T-helper 17 cell (primary cell): ENCODE measurements around the gene RGP1. TPM values are rescaled to one million over a fixed set of nuclear protein-coding genes. Genes with fewer than 3 reads are reported as not detected.

Source experiments
- ATAC-seq: fragments of 150-1000 bp; cut with Tn5 transposase; 2 replicates; pipeline ENCODE4 v1.10.0; 2021; ENCODE audit warnings: mild to moderate bottlenecking, moderate library complexity
- DNase-seq, 3 donors: peaks; one replicate each; pipeline versions ENCODE4 v3.0.0 to v3.0.0-alpha.2; 2020 to 2021
- H3K9me3 ChIP-seq: one replicate; pipeline ENCODE4 v1.7.0; 2013; ENCODE audit warnings: low read length, mild to moderate bottlenecking; ENCODE audit not compliant: control insufficient read depth, poor library complexity, severe bottlenecking
- H3K27ac Mint-ChIP-seq: one replicate; pipeline ENCODE4 v1.8.0; 2022; ENCODE audit warnings: mild to moderate bottlenecking, moderate library complexity, mixed read lengths
- H3K27me3 Mint-ChIP-seq: one replicate; pipeline ENCODE4 v1.8.0; 2022; ENCODE audit warnings: mixed read lengths
- H3K36me3 Mint-ChIP-seq: one replicate; pipeline ENCODE4 v1.8.0; 2022; ENCODE audit warnings: low read depth, mixed read lengths
- H3K4me1 Mint-ChIP-seq: one replicate; pipeline ENCODE4 v1.8.0; 2022; ENCODE audit warnings: mild to moderate bottlenecking, mixed read lengths
- H3K4me3 Mint-ChIP-seq: one replicate; pipeline ENCODE4 v1.8.0; 2022; ENCODE audit warnings: mild to moderate bottlenecking, moderate library complexity, mixed read lengths
- total RNA-seq, 4 donors: library from RNA in 2 of 4; stranded (reverse) in 2 of 4; gene quantifications; one replicate each; pipeline ENCODE4 v1.2.3 and lab custom pipeline; 2022 to 2026

The RGP1 gene
- total RNA-seq, 2 donors from 2014 or later, result 25.5 to 26.5 TPM

GRCh38 chr9:35797311-35798109 lies 48.4 kb downstream of the RGP1 start:
- ATAC-seq (no peak), DNase-seq (no peak)
- H3K27ac Mint-ChIP-seq, result peak overlapping the region; percentile 56
- no peaks in the 10 kb centered on the region for H3K27me3 Mint-ChIP-seq
- no peaks in the 10 kb centered on the region for H3K9me3 ChIP-seq
- H3K36me3 Mint-ChIP-seq, result peaks cover 15% of the 10 kb centered on the region
- H3K4me1 Mint-ChIP-seq, result peaks cover 24% of the 10 kb centered on the region
- H3K4me3 Mint-ChIP-seq, result no peak overlapping the region

- no peaks in the 10 kb centered on the region for H3K9me3 ChIP-seq
- no peak for DNase-seq
- Mint-ChIP-seq H3K36me3 (peaks cover 12% of the 10 kb centered on the region), H3K4me3 (no peak overlapping the region), H3K27ac (no peak overlapping the region), H3K27me3 (no peaks in the 10 kb centered on the region), H3K4me1 (peaks cover 20% of the 10 kb centered on the region)
- ATAC-seq, result no peak
These were observed 49.7 kb downstream of the RGP1 start for GRCh38 chr9:35798658-35799374.

- H3K27me3 Mint-ChIP-seq, result no peaks in the 10 kb centered on the region
- peaks cover 12% of the 10 kb centered on the region for H3K4me1 Mint-ChIP-seq
- ATAC-seq, result no peak
- peaks cover 12% of the 10 kb centered on the region for H3K36me3 Mint-ChIP-seq
- H3K4me3 Mint-ChIP-seq, result no peak overlapping the region
- H3K9me3 ChIP-seq, result no peaks in the 10 kb centered on the region
- peak overlapping the region; percentile 79 for H3K27ac Mint-ChIP-seq
- DNase-seq, result no peak
These were observed 51.4 kb downstream of the RGP1 start for GRCh38 chr9:35800530-35800929.

GRCh38 chr9:35801328-35802128 lies 52.4 kb downstream of the RGP1 start:
- Mint-ChIP-seq H3K27ac (no peak overlapping the region), H3K36me3 (peaks cover 12% of the 10 kb centered on the region), H3K27me3 (no peaks in the 10 kb centered on the region), H3K4me3 (no peak overlapping the region), H3K4me1 (peaks cover 11% of the 10 kb centered on the region)
- no peak for ATAC-seq
- no peak for DNase-seq
- H3K9me3 ChIP-seq, result no peaks in the 10 kb centered on the region

- no peak overlapping the region for H3K27ac Mint-ChIP-seq
- no peak for ATAC-seq
- no peaks in the 10 kb centered on the region for H3K9me3 ChIP-seq
- H3K4me1 Mint-ChIP-seq, result peaks cover 4% of the 10 kb centered on the region
- no peaks in the 10 kb centered on the region for H3K27me3 Mint-ChIP-seq
- no peak overlapping the region for H3K4me3 Mint-ChIP-seq
- no peak for DNase-seq
- H3K36me3 Mint-ChIP-seq, result peaks cover 5% of the 10 kb centered on the region
These were observed 57.0 kb downstream of the RGP1 start for GRCh38 chr9:35806101-35806500.

Other genes starting within 250 kb of the RGP1 start
- gene TESK1, start 144.0 kb upstream of the RGP1 start, total RNA-seq, result 10 to 100 TPM; 31.7 to 31.9 TPM
- 1 to 10 TPM; 3.5 to 8.1 TPM for gene CD72, start 130.9 kb upstream of the RGP1 start, total RNA-seq
- 10 to 100 TPM; 33.9 to 48.9 TPM for gene SIT1, start 98.4 kb upstream of the RGP1 start, total RNA-seq
- gene RMRP, start 91.3 kb upstream of the RGP1 start, total RNA-seq, result over 10,000 TPM in 1 of 2 donors, 1,000 to 10,000 TPM in 1; 7,466 to 10,512 TPM
- gene CCDC107, start 91.0 kb upstream of the RGP1 start, total RNA-seq, result 10 to 100 TPM; 27.7 to 35.2 TPM
- 1 to 10 TPM; 1.6 to 3.1 TPM for gene ARHGEF39, start 84.1 kb upstream of the RGP1 start, total RNA-seq
- gene CA9, start 75.4 kb upstream of the RGP1 start, total RNA-seq, result not detected
- gene TPM2, start 59.4 kb upstream of the RGP1 start, total RNA-seq, result 10 to 100 TPM; 29.2 to 33.9 TPM
- gene TLN1, start 17.1 kb upstream of the RGP1 start, total RNA-seq, result 100 to 1,000 TPM; 259 to 617 TPM
- 10 to 100 TPM; 16.0 to 16.5 TPM for gene CREB3, start 16.6 kb upstream of the RGP1 start, total RNA-seq
- gene GBA2, start 59 bp upstream of the RGP1 start, total RNA-seq, result 10 to 100 TPM; 28.6 to 28.7 TPM
- not detected for gene MSMP, start 5.0 kb downstream of the RGP1 start, total RNA-seq
- 1 to 10 TPM; 3.8 to 4.0 TPM for gene NPR2, start 42.3 kb downstream of the RGP1 start, total RNA-seq
- under 1 TPM; 0.81 to 0.97 TPM for gene SPAG8, start 63.0 kb downstream of the RGP1 start, total RNA-seq
- gene HINT2, start 65.8 kb downstream of the RGP1 start, total RNA-seq, result 10 to 100 TPM; 15.0 to 20.5 TPM
- not detected for gene FAM221B, start 79.4 kb downstream of the RGP1 start, total RNA-seq
- 1 to 10 TPM; 4.5 to 7.1 TPM for gene TMEM8B, start 79.9 kb downstream of the RGP1 start, total RNA-seq
- gene OR13J1, start 121.1 kb downstream of the RGP1 start, total RNA-seq, result not detected
- gene HRCT1, start 156.9 kb downstream of the RGP1 start, total RNA-seq, result not detected
- gene SPAAR, start 160.2 kb downstream of the RGP1 start, total RNA-seq, result not detected
- gene OR2S2, start 208.9 kb downstream of the RGP1 start, total RNA-seq, result not detected